AG10803 (cell line): ENCODE results near the gene TRPT1.

ENCODE experiments used
- DNase-seq: peaks from one replicate; pipeline ENCODE4 v3.0.0; 2010; ENCODE audit warnings: low read depth
- H3K4me3 ChIP-seq: 2 replicates; pipeline ENCODE4 v1.5.1; 2011; ENCODE audit warnings: mild to moderate bottlenecking, low read length, control low read depth
- TF ChIP-seq, protein P1 (sequence below): conservative IDR thresholded peaks from 2 replicates; pipeline ENCODE4 v1.5.1; 2011; ENCODE audit warnings: mild to moderate bottlenecking, low read length, control low read depth, inconsistent platforms

TRPT1 gene

DNA sequence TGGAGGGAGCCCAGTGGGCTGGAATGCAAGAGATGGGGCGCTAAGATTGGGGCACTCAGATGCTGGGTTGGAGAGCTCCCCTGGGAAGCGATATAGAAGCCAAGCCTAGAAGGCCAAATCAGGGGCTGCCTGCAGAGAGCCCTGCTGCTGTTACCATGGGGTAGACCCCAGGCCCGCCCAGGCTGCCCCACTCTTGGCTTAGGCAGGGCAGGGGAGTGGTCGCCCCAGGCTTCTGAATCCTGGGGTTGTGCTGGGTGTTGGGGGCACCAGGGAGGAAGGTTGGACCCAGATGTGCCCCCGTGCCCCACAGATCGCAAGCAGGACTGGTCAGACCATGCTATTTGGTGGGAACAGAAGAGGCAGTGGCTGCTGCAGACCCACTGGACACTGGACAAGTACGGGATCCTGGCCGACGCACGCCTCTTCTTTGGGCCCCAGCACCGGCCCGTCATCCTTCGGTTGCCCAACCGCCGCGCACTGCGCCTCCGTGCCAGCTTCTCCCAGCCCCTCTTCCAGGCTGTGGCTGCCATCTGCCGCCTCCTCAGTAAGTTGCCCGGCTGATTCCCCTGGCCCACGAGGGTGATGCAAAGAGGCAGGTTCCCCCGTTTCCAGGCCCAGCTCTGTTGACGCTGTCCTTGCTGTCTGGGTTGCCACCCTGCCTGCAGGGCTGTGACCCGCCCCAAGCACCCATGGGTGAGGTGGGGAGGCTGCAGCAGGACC lies 15.5 kb downstream of the TRPT1 start:
- no peak for DNase-seq
- H3K4me3 ChIP-seq = no peak overlapping the region
- TF ChIP-seq, protein P1, sequence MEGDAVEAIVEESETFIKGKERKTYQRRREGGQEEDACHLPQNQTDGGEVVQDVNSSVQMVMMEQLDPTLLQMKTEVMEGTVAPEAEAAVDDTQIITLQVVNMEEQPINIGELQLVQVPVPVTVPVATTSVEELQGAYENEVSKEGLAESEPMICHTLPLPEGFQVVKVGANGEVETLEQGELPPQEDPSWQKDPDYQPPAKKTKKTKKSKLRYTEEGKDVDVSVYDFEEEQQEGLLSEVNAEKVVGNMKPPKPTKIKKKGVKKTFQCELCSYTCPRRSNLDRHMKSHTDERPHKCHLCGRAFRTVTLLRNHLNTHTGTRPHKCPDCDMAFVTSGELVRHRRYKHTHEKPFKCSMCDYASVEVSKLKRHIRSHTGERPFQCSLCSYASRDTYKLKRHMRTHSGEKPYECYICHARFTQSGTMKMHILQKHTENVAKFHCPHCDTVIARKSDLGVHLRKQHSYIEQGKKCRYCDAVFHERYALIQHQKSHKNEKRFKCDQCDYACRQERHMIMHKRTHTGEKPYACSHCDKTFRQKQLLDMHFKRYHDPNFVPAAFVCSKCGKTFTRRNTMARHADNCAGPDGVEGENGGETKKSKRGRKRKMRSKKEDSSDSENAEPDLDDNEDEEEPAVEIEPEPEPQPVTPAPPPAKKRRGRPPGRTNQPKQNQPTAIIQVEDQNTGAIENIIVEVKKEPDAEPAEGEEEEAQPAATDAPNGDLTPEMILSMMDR = no peak

DNA sequence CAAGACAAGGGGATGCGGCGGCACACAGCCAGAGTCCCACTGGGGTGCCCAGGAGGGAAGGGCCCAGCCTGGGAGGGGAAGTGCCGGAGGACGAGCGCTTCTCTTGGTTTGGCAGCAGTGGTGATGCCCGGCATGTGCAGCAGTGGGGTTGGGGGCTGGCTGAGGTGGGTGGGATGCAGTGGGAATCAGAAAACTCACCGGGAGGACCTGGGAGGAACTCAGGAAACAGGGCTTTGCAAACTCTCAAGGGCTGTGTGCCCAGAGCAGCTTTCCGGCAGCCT lies 16.5 kb downstream of the TRPT1 start:
- DNase-seq = no peak
- no peak overlapping the region for H3K4me3 ChIP-seq
- TF ChIP-seq, protein P1 = no peak

DNA sequence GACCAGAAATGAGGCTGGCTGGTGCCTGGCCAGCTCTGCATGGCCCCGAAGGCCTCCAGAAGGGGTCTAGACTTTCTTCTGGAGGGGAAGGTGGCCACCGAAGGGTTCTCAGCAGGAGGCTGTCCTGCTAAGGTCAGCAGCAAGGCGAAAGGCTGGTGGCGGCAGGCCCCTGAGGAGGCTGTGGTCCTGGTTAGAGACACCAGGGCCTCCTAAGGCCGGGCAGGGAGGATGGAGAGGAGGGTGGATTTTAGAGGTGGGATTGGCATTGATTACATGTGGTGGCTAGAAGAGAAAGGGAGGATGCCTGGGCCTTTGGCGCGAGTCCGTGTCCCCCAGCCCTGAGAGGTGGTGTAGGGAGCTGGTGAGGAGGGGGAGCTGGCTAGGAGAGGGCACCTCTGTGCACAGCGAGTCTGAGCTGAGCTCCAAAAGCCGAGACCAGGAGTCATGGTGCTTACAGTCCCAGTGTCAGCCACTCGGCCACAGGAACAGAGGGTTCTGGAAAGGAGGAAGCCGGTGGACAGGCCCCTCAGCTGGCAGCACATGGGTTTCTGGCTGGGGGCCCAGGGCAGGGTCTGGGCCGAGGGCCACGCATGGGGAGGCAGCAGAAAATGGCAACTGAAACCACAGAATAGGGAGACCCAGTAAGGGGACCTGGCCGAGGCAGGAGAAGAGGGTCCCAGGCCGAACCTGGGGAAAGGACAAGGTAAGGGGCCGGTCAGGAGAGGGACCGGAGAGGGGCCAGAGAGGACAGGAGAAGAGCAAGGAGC lies 17.0 kb downstream of the TRPT1 start:
- TF ChIP-seq, protein P1 = no peak
- no peak overlapping the region for H3K4me3 ChIP-seq
- no peak for DNase-seq

DNA sequence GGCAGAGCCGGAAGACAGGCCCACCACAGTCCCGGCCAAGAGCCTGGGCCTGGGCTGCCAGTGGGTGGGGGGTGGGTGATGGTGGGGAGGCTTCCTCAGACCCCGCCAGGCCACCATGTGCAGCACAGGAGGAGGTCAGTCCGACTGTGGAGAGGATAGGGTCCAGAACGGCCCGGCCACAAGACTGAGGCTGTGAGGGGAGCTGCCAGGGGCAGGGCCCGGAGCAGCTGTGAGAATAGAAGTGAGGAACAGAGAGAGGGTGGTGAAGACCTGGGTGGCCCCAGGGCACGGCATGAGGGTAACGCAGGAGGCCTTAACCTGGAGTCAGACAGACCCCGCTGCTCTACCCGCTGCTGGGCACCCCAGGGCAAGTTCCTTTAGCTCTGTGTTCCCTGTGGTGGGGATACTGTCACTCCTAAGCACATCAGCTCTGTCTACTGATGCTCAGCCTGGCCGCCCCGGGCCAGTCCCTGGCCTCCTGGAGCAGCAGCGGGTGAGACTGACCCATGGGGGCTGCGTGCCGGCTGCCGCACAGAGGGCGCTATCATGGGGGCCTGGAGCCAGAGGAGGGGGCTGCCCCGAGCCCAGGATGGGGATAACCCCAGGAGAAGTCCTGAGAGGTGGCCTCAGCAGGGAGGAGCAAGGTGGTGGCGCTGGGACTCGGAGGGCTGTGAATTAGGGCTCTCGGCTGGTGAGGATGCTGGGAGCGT lies 17.7 kb downstream of the TRPT1 start:
- H3K4me3 ChIP-seq = no peak overlapping the region
- TF ChIP-seq, protein P1 = no peak
- no peak for DNase-seq

DNA sequence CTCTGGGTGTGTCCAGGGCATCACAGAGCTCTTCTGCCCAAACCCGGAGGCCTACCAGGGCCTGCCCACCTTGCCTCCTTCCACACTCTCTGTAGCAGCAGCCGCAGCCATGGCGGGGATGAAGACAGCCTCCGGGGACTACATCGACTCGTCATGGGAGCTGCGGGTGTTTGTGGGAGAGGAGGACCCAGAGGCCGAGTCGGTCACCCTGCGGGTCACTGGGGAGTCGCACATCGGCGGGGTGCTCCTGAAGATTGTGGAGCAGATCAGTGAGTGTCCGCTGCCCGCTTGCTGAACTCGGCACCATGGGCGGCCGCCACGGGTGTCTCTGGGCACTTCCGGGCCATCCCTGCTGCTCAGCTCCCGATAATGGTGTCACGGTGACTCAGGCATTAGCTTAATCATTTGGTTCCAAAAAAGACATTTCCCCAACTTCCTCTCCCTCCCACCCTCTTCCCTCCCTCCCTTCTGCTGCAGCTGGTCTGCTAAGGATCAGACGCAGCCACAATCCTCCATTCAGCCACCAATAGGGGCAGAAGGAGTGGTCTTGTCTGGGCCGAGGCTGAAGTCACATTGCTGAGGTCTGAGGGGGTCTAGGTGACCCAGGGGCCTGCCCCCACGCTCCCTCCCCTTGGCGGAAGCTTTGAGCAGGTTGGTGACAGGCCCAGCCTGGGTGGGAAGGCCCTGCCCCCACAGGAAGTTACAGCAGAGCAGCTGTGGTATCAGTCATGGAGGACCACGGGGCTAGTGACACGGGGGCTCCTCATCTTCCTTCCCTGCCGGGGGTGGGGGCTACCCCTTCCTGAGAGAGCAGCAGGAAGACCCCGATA lies 18.5 kb downstream of the TRPT1 start:
- no peak overlapping the region for H3K4me3 ChIP-seq
- TF ChIP-seq, protein P1 = no peak; the same call in 1 of the 2 replicates
- peak; percentile 77 for DNase-seq

DNA sequence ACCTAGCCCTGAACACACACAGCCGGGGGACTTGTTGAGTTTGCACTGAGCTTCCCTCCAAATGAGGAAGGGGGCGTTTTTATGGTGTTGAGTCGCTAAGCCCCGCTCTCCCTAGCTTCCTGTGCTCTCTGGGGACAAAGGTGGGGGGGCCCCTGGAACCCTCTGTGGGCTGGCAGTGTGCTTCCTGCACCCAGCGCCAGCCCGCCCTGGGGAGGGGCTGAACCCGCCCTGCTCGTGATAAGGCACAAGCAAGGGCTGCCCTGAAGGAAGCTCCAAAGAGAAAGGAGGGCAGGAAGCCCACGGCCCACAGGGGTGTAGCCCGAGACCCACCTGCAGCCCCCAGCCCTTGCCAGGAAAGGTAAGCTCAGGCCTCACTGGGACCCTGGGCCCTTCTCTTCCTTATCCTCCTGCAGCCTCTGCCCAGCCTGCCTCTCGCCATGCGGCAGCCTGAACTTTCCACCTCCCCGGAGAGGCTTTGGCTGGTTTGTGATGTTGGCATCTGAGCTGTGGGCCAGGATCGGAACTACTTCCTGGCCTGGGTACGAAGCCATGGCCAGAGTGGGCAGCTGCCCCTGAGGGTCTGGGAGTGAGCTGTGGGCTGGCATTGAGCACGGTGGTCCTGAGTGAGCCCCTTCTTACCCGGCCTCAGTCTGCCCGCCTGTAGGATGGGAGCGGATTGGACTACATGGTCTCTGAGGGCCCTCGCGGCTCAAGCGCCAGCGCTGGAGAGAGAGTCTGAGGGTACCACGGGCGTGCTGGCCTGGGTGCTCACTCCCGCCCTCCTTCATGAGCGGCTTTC lies 19.3 kb downstream of the TRPT1 start, which contains the start of gene FERMT3:
FERMT3 (plus strand) TSS at position 265 of the 799 bp plus-strand sequence. CDS start 644 bp downstream, outside the sequence.
- no peak for DNase-seq
- TF ChIP-seq, protein P1 = no peak
- H3K4me3 ChIP-seq = no peak within 1 kb of the TSS
